ENCODE data around the gene PLCB4. TPM values are rescaled to one million over a fixed set of nuclear protein-coding genes. Genes with fewer than 3 reads are reported as not detected.

The PLCB4 gene
- total RNA-seq, 1 donor from 2014 or later = 53.3 TPM

DNA sequence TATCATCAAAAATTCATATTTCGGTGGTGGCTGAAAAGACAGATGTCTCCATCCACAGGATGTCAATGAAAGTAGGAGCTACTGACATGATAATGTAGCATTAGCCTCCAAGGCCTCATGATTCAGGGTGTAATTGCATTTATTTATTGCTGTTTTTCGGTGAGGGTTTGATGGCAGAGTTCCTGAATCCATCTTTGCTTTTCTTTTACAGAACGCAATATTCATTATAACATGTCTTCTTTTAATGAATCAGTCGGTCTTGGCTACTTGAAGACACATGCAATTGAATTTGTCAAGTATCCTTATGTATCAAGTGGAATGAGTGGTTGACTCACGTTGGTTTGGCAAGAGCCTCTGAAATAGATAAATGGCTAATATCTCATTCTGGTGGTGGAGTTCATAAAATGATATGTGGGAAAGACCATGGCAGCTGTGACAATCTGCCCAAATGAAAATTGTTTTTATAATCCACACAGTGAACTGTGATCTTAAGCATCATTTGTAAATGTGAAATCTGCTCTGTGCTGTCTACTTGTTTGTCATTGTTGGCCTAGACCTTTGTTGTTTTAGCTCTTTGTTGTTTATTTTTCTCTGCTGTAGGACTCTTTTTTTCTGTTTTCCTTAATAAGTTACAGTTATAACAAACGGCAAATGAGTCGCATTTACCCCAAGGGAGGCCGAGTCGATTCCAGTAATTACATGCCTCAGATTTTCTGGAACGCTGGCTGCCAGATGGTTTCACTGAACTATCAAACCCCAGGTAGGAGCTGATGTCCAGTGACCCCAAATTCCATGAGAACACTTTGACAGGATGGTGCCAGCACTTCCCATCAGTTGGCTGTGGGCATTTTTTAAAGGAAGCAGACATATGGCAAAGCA lies 339.8 kb downstream of the PLCB4 start:
- H3K27me3 Mint-ChIP-seq (ENCODE audit: low read depth) = no peaks in the 10 kb centered on the region
- no peak overlapping the region for H3K4me3 Mint-ChIP-seq
- no peak overlapping the region for H3K27ac Mint-ChIP-seq (ENCODE audit: unreplicated experiment)
- H3K36me3 Mint-ChIP-seq (ENCODE audit: low read depth) = peaks cover 5% of the 10 kb centered on the region
- no peak for DNase-seq (ENCODE audit: low read depth, low spot score)
- H3K4me1 Mint-ChIP-seq = no peaks in the 10 kb centered on the region
- TF ChIP-seq, protein P1, sequence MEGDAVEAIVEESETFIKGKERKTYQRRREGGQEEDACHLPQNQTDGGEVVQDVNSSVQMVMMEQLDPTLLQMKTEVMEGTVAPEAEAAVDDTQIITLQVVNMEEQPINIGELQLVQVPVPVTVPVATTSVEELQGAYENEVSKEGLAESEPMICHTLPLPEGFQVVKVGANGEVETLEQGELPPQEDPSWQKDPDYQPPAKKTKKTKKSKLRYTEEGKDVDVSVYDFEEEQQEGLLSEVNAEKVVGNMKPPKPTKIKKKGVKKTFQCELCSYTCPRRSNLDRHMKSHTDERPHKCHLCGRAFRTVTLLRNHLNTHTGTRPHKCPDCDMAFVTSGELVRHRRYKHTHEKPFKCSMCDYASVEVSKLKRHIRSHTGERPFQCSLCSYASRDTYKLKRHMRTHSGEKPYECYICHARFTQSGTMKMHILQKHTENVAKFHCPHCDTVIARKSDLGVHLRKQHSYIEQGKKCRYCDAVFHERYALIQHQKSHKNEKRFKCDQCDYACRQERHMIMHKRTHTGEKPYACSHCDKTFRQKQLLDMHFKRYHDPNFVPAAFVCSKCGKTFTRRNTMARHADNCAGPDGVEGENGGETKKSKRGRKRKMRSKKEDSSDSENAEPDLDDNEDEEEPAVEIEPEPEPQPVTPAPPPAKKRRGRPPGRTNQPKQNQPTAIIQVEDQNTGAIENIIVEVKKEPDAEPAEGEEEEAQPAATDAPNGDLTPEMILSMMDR (conservative IDR thresholded peaks at IDR 0.05) = no peak
- H3K9me3 Mint-ChIP-seq = no peaks in the 10 kb centered on the region

DNA sequence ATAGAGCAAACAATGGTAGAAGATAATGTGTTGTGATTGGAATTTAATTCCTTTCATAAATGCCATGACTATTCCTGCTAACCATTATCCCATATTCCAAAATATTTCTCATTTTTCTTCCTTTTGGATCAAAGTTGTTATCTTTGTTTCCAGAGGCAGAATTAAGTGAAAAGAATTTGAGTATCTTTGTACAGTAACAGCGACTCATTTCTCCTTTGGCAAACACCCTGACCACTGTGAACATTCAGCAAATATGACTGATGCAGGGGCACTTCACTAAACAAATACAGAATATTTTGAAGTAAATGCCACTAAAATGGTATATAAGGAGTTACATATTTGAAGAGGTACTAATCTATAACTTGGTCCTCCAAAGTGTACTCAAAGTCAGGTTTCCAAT lies 340.5 kb downstream of the PLCB4 start:
- TF ChIP-seq, protein P1 (conservative IDR thresholded peaks at IDR 0.05) = no peak
- no peak for DNase-seq (ENCODE audit: low read depth, low spot score)
- Mint-ChIP-seq H3K27me3 (ENCODE audit: low read depth) (no peaks in the 10 kb centered on the region), H3K27ac (ENCODE audit: unreplicated experiment) (no peak overlapping the region), H3K36me3 (ENCODE audit: low read depth) (peaks cover 5% of the 10 kb centered on the region), H3K9me3 (no peaks in the 10 kb centered on the region), H3K4me3 (no peak overlapping the region), H3K4me1 (no peaks in the 10 kb centered on the region)

DNA sequence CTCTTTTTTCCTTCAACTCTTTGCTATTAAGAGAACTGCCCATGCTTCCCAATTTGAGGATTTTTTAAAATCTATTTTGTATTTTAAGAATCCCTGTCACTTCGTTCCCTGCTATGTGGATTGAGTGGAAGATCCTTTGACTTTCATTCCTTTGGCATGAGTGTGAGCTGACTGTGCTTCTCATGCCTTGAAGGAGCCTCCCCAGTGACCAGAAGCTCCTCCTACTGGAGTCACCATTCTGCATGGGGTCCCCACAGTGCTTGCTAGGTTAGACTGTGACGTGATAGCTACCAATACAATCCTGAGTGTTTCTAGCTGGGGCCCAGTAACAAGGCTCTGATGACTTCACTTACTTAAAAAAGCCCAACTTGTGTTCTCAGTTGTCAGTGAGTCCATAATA lies 341.1 kb downstream of the PLCB4 start:
- no peaks in the 10 kb centered on the region for H3K27me3 Mint-ChIP-seq (ENCODE audit: low read depth)
- H3K36me3 Mint-ChIP-seq (ENCODE audit: low read depth) = peaks cover 8% of the 10 kb centered on the region
- no peaks in the 10 kb centered on the region for H3K4me1 Mint-ChIP-seq
- H3K9me3 Mint-ChIP-seq = no peaks in the 10 kb centered on the region
- H3K27ac Mint-ChIP-seq (ENCODE audit: unreplicated experiment) = no peak overlapping the region
- TF ChIP-seq, protein P1 (conservative IDR thresholded peaks at IDR 0.05) = no peak
- no peak for DNase-seq (ENCODE audit: low read depth, low spot score)
- H3K4me3 Mint-ChIP-seq = no peak overlapping the region

DNA sequence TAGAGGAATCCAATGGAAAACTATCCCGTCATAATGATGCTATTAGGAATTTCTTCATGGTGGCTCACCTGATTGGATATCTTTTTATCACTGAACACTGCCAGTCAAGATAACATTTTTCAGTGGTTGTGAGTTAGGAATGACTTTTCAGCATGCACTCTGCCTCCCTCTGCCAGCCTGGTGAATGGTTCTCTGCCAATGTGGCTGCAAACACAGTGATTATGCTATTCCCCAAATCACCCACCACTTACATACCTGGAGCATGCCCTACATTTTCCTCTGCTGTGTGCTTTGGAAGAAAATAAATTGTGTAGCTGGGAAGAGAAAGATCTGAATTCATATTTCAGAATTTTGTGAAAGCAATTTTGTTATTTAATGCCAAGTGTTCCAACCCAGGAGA lies 342.9 kb downstream of the PLCB4 start:
- no peak for DNase-seq (ENCODE audit: low read depth, low spot score)
- Mint-ChIP-seq H3K27ac (ENCODE audit: unreplicated experiment) (no peak overlapping the region), H3K9me3 (no peaks in the 10 kb centered on the region), H3K4me1 (no peaks in the 10 kb centered on the region), H3K36me3 (ENCODE audit: low read depth) (peaks cover 13% of the 10 kb centered on the region), H3K27me3 (ENCODE audit: low read depth) (no peaks in the 10 kb centered on the region), H3K4me3 (no peak overlapping the region)
- TF ChIP-seq, protein P1 (conservative IDR thresholded peaks at IDR 0.05) = no peak

DNA sequence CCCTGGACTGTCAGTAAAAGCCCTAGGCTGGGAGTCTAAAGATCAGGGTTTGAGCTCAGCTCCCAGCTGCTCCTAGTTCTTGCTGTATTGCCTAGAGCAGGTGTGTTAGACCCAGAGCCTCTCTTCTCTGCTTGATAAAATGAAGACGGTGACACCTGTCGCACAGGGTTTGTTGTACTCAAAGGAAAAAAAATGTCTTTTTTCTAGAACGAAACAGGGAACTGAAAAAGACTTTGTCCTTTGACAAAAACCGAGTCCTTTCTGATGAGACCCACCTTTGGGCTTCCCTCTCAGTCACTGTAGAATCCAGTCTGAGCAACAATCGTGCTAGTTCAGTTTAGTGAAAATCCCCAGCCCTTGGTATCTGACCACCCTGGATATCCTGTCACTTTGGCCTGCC lies 343.4 kb downstream of the PLCB4 start:
- Mint-ChIP-seq H3K36me3 (ENCODE audit: low read depth) (peaks cover 13% of the 10 kb centered on the region), H3K27ac (ENCODE audit: unreplicated experiment) (no peak overlapping the region), H3K27me3 (ENCODE audit: low read depth) (no peaks in the 10 kb centered on the region), H3K4me1 (no peaks in the 10 kb centered on the region), H3K4me3 (no peak overlapping the region), H3K9me3 (no peaks in the 10 kb centered on the region)
- TF ChIP-seq, protein P1 (conservative IDR thresholded peaks at IDR 0.05) = no peak
- no peak for DNase-seq (ENCODE audit: low read depth, low spot score)

Measured in neural crest cell (in vitro differentiated cells).